DLD1 (cell line): ENCODE measurements around the gene ACVR1.
"Not testable (repeated sequence)": the region's sequence is repeated elsewhere in the genome, so short reads cannot be mapped to it uniquely, and the experiment has no call there.

Experiments
- in situ Hi-C: cut with HindIII; loops from 2 replicates; pipeline ENCODE4 v1.10.0; 2017; ENCODE audit warnings: low sequenced_read_pairs

ACVR1 gene

DNA sequence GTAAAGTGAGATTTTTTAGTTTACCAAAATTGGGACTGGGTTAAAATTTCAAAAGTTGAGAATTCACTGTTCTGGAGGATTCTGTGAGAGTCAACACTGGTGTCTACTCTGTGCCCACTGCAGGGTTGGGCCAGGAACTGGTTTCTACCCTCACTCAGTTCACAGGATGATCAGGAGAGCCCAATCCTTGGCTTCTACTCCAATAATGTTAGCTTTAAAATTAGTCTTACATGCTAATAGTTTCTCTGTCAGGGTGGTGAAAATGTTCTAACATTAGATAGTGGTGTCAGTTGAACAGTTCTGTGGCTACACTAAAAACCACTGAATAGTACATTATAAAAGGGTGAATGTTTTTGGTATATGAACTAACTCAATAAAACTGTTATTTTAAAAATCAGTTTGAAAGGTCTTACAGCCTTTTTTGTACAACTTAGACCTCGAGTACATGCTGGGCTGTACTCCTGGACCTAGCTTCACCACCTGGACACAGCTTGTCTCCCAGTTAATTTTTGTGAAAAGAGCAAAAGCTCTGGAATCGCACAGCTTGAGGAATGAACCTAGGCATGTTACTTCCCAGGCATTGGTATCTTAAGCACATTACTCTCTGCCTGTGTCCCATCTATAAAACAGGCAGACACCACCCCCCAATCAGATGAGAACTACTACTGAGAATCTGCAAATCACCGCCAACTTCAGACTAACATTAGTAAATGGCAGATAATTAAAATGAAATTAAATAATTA lies 44.4 kb downstream of the ACVR1 start:
- in situ Hi-C loops = no loop called here

DNA sequence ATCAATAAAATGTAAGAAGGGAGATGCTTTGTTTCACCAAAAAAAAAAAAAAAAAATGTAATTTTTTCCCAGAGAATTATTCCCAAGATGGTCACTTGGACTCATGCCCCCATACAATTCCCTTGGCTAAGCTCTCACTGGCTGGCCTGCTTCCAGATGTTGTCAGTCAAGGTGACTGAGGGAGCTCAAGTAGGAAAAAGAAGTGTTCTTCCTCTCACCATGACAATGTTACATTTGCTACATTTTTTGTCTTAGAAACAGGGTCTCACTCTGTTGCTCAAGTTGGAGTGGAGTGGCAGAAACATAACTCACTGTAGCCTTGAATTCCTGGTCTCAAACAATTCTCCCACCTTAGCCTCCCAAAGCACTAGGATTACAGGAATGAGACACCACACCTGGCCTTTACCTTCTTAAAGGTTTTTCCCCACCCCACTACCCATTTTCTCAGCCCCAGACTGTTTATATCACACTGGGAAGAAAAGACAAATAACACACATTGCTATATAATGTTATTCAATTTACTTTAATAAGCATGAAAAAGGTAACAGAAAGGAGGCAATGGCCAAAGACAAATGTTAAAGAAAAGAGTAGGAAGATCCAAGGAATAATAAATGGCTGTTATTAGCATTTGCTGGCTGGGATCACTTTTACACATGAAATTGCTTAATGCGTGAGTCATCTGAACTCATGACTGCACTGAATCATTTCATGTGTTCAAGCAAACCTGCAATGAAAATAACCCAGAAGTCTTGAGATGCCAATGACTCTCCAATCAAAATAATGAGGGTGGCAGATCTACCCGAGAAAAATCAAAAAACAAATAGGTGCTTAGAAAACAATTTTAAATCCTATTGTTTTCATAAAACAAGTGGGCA lies 45.2 kb downstream of the ACVR1 start:
- in situ Hi-C loops = no loop called here

GRCh38 chr2:157830266-157830665 lies 45.9 kb downstream of the ACVR1 start:
- in situ Hi-C loops = no loop called here

- in situ Hi-C loops = no loop called here
Measured at GRCh38 chr2:157827377-157827776, 48.8 kb downstream of the ACVR1 start.

- in situ Hi-C loops = not testable (repeated sequence)
Measured at GRCh38 chr2:157826644-157827043, 49.5 kb downstream of the ACVR1 start.

GRCh38 chr2:157825885-157826284 lies 50.2 kb downstream of the ACVR1 start:
- in situ Hi-C loops = no loop called here

- in situ Hi-C loops = no loop called here
Measured at GRCh38 chr2:157822993-157823392, 53.1 kb downstream of the ACVR1 start.

GRCh38 chr2:157822533-157822932 lies 53.6 kb downstream of the ACVR1 start:
- in situ Hi-C loops = no loop called here

DNA sequence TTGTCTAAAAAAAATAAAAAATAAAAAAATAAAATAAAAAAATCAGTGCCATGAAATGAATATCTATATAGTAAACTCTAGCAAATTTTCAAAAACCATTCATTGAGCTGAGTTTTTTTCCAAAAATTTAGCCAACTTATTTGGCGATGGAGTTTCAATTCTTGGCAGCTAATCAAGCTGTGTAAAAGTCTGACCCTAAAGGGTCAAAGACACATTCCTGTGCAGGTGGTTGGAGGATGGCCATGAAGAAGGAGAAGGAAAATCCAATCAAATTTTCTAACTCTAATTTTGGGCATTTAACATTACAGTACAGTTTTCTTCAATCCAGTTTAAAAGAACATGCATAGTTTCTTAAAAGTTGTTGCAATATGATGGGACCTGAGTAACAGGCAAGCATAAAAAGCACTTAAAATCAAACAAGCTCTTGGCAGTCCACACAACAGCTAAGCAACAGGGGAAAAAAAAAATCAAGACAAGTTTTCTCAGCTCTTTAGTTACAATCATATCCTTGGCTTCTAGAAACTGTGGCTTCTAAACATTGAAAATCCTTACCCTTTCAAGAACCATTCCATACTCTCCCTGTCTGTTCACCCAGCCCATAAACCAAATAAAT lies 54.5 kb downstream of the ACVR1 start:
- in situ Hi-C loops = no loop called here

DNA sequence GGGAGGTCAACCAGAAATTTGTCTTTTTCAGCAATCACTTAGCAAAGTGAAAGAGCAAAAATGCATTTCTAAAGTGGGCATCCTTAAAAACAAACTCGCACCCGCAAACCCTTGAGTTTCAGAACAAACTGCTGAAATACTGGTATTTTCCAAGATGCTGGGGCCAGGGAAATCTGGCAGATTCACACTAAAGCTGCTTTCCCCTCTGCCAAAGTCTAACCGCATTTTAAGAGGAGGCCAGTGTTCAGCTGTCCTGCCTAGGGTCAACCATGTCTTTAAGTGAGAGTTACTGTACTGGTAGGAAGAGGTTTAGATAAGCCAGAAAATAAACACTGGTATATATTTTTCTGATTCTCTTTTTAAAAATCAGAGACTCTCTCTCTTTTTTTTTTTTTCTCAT lies 55.9 kb downstream of the ACVR1 start:
- in situ Hi-C loops = no loop called here

- in situ Hi-C loops = no loop called here
Measured at GRCh38 chr2:157819761-157820160, 56.4 kb downstream of the ACVR1 start.

- in situ Hi-C loops = no loop called here
Measured at GRCh38 chr2:157818227-157818626, 57.9 kb downstream of the ACVR1 start.

GRCh38 chr2:157815421-157815820 lies 60.7 kb downstream of the ACVR1 start:
- in situ Hi-C loops = no loop called here

DNA sequence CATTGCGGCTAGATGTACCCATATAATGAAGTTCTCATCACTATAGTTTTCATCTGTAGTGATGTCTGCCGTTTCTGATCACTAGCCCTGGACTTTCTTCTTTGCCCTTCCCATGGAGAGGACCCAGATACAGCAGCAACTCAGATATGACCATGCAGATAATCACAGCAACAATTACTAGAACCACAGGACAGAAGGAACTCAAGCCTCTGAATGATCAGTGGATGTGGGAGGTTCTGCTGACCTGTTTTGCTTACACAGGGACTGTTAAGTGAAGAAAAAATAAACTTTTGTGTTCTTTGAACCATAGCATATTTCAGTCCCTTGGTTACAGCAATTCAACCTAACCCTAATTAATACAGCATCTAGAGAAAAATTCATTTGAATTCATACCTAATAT lies 62.7 kb downstream of the ACVR1 start:
- in situ Hi-C loops = no loop called here

- in situ Hi-C loops = no loop called here
Measured at GRCh38 chr2:157810037-157810436, 66.1 kb downstream of the ACVR1 start.

DNA sequence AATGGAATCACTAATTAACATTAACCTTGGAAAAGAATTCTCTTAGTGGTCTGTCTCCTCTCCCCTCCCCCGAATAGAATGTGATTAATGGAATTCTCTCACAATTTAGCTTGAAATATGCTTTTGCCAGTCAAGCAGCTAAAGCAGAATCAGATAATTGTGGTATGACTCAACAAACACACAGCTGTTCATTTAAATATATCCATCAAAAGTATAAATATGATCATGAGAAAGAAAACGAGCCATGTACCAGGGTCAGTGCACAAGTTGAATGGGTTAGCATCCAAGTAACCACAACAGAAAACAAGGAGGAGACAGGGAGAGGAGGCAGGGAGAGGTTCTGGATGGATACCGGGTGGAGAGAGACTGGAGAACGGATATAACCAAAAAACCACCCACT lies 66.9 kb downstream of the ACVR1 start:
- in situ Hi-C loops = no loop called here

GRCh38 chr2:157808421-157808820 lies 67.7 kb downstream of the ACVR1 start:
- in situ Hi-C loops = no loop called here

- in situ Hi-C loops = no loop called here
Measured at GRCh38 chr2:157806426-157807077, 69.6 kb downstream of the ACVR1 start.

DNA sequence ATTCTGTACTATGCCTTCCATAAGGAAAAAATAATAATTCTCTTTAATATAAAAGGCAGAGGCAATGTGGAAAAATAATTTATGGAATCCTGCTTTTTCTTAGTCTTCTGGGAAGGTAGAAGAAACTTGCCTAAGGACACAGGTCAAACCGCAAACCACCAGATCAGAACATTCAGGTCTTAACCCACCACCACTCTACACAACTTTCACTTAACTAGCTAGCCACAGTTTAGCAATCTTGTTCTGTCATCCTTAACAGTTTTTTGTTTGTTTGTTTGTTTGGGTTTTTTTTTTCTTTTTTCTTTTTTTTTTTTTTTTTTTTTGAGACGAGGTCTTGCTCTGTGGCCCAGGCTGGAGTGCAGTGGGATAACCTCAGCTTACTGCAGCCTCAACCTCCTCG lies 70.6 kb downstream of the ACVR1 start:
- in situ Hi-C loops = no loop called here

GRCh38 chr2:157804355-157804754 lies 71.8 kb downstream of the ACVR1 start:
- in situ Hi-C loops = no loop called here

GRCh38 chr2:157803952-157804351 lies 72.2 kb downstream of the ACVR1 start:
- in situ Hi-C loops = no loop called here
